ENCODE results near the gene HBZ.

DNA sequence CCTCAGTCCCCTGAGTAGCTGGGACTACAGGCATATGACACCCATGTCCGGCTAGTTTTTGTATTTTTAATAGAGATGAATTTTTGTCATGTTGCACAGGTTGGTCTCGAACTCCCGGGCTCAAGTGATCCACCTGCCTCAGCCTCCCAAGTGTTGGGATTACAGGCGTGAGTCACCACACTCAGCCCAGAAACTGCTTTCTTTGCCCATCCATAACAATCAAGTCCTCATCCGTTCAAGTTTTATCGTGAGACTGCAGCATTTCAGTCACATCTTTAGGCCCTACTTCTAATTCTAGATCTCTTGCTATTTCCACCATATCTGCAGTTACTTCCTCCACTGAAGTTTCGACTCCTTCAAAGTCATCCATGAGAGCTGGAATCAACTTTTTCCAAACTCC is 20.3 kb upstream of the HBZ start:
- TF ChIP-seq PPARA (CRISPR knock-in tag; IDR thresholded peaks at IDR 0.05; ENCODE audit: borderline replicate concordance) (no peak), ZFP3 (CRISPR knock-in tag; IDR thresholded peaks at IDR 0.05) (no peak), ARNTL (CRISPR knock-in tag; IDR thresholded peaks at IDR 0.05; ENCODE audit: borderline replicate concordance, low read depth) (no peak)
- TF ChIP-seq, protein P1, sequence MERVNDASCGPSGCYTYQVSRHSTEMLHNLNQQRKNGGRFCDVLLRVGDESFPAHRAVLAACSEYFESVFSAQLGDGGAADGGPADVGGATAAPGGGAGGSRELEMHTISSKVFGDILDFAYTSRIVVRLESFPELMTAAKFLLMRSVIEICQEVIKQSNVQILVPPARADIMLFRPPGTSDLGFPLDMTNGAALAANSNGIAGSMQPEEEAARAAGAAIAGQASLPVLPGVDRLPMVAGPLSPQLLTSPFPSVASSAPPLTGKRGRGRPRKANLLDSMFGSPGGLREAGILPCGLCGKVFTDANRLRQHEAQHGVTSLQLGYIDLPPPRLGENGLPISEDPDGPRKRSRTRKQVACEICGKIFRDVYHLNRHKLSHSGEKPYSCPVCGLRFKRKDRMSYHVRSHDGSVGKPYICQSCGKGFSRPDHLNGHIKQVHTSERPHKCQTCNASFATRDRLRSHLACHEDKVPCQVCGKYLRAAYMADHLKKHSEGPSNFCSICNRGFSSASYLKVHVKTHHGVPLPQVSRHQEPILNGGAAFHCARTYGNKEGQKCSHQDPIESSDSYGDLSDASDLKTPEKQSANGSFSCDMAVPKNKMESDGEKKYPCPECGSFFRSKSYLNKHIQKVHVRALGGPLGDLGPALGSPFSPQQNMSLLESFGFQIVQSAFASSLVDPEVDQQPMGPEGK (CRISPR knock-in tag; IDR thresholded peaks at IDR 0.05; ENCODE audit: borderline replicate concordance): no peak

All from SK-N-SH treated with all-trans-retinoic acid at 6 μM for 48 hours (cell line).